Kidney (tissue), 14 donors: Measurements from ENCODE around the gene PPP6R2. TPM values are rescaled to one million over a fixed set of nuclear protein-coding genes. Genes with fewer than 3 reads are reported as not detected.

Experiments used
- DNase-seq, 5 donors: peaks; one replicate each; pipeline ENCODE4 v3.0.0-alpha.2; 2013 to 2020
- FAIRE-seq: peaks from 2 replicates; lab custom pipeline; 2012; peaks lifted over from hg19 to GRCh38; lab: Jason Lieb, UNC
- H3K27ac ChIP-seq, 2 donors: one replicate each; pipeline ENCODE4 v1.7.0; 2013; ENCODE audit warnings: low read depth in 2 of 2, low read length in 2 of 2, inconsistent platforms in 1 of 2
- H3K27me3 ChIP-seq: one replicate; pipeline ENCODE4 v1.7.1; 2013; ENCODE audit warnings: low read length, inconsistent platforms; ENCODE audit not compliant: control insufficient read depth, insufficient read depth
- H3K36me3 ChIP-seq, 3 donors: one replicate each; pipeline versions ENCODE4 v1.7.0 to v1.7.1; 2013; ENCODE audit warnings: low read length in 3 of 3, control low read depth in 1 of 3, inconsistent platforms in 1 of 3; ENCODE audit not compliant: insufficient read depth in 3 of 3, control insufficient read depth in 2 of 3
- H3K4me1 ChIP-seq, 3 donors: one replicate each; pipeline versions ENCODE4 v1.7.0 to v1.7.1; 2013; ENCODE audit warnings: low read length in 3 of 3, inconsistent platforms in 1 of 3, low read depth in 1 of 3; ENCODE audit not compliant: control insufficient read depth in 2 of 3, insufficient read depth in 2 of 3
- H3K4me3 ChIP-seq, 3 donors: one replicate each; pipeline versions ENCODE4 v1.7.0 to v1.8.1; 2013; ENCODE audit warnings: low read length in 3 of 3, control low read depth in 1 of 3, inconsistent platforms in 1 of 3
- H3K9ac ChIP-seq, 3 donors: one replicate each; pipeline versions ENCODE4 v1.7.0 to v1.7.1; 2013; ENCODE audit warnings: low read length in 3 of 3, control low read depth in 1 of 3, inconsistent platforms in 1 of 3
- H3K9me3 ChIP-seq, 3 donors: one replicate each; pipeline versions ENCODE4 v1.7.0 to v1.7.1; 2013; ENCODE audit warnings: low read length in 3 of 3, control low read depth in 1 of 3, inconsistent platforms in 1 of 3; ENCODE audit not compliant: control insufficient read depth in 2 of 3, insufficient read depth in 1 of 3
- CTCF ChIP-seq: IDR thresholded peaks from 3 replicates; pipeline ENCODE4 v1.5.1; 2012; ENCODE audit warnings: mild to moderate bottlenecking, moderate library complexity, borderline replicate concordance; ENCODE audit not compliant: insufficient read depth; ENCODE audit errors: extremely low read depth
- intact Hi-C: fragments of 100-400 bp; cut with DNase I; formaldehyde crosslinking; loops from one replicate; pipeline ENCODE4 v1.11.1; 2022
- polyA plus RNA-seq: library from polyadenylated mRNA; stranded (reverse); fragments of 350-450 nt; fragmentation: Illumina TruSeq; extraction: RNeasy Lipid Tissue Mini Kit (QIAGEN cat#74804); gene quantifications from one replicate; pipeline ENCODE4 v1.2.3, GENCODE V29; 2014; ENCODE audit warnings: low read depth, low replicate concordance; ENCODE audit not compliant: insufficient read depth
- total RNA-seq: library from RNA; stranded (reverse); fragmentation: NEBNext Ultra II Directional; extraction: Animal tissue kit (Norgen Biotek cat#: 25700); gene quantifications from one replicate; pipeline ENCODE4 v1.2.1, GENCODE V29; 2021
- donor health status: control.
- donor health status: control.
- donor health status: control.
- donor health status: control.
- donor health status: control.
- donor health status: DM: yes; HTN: yes; CAD: no.
- donor health status: Normal renal cell carcinoma (clear cell type).

Gene PPP6R2
- total and polyA plus RNA-seq, 2 donors from 2014 or later = 39.4 to 53.8 TPM

GRCh38 chr22:50357222-50357621 lies 14.1 kb downstream of the PPP6R2 start:
- peaks cover 3 to 10% (median 5%) of the 10 kb centered on the region in 3 donors for H3K36me3 ChIP-seq
- H3K4me1 ChIP-seq = peaks cover 0 to 7% (median 6%) of the 10 kb centered on the region in 3 donors
- no peak for FAIRE-seq
- intact Hi-C loops = no loop called here
- no peak for TF ChIP-seq CTCF
- H3K9me3 ChIP-seq = no peaks in the 10 kb centered on the region
- no peak overlapping the region for H3K9ac ChIP-seq
- DNase-seq = no peak
- no peak overlapping the region for H3K27ac ChIP-seq
- no peaks in the 10 kb centered on the region for H3K27me3 ChIP-seq
- no peak overlapping the region for H3K4me3 ChIP-seq

- TF ChIP-seq CTCF = no peak
- Histone ChIP-seq H3K36me3 (peaks cover 3 to 10% (median 5%) of the 10 kb centered on the region in 3 donors), H3K27me3 (no peaks in the 10 kb centered on the region), H3K9me3 (no peaks in the 10 kb centered on the region), H3K4me1 (peaks cover 0 to 11% (median 9%) of the 10 kb centered on the region in 3 donors), H3K9ac (no peak overlapping the region), H3K27ac (no peak overlapping the region), H3K4me3 (no peak overlapping the region)
- intact Hi-C loops = no loop called here
- no peak for DNase-seq
- FAIRE-seq = no peak
Measured at GRCh38 chr22:50357756-50358155, 14.6 kb downstream of the PPP6R2 start.

GRCh38 chr22:50360578-50360977 lies 17.5 kb downstream of the PPP6R2 start:
- Histone ChIP-seq H3K9ac (no peak overlapping the region), H3K36me3 (peaks cover 3 to 6% (median 5%) of the 10 kb centered on the region in 3 donors), H3K27me3 (no peaks in the 10 kb centered on the region), H3K4me3 (no peak overlapping the region), H3K4me1 (peaks cover 0 to 11% (median 9%) of the 10 kb centered on the region in 3 donors), H3K27ac (no peak overlapping the region), H3K9me3 (no peaks in the 10 kb centered on the region)
- no peak for TF ChIP-seq CTCF
- FAIRE-seq = no peak
- intact Hi-C loops = no loop called here
- no peak for DNase-seq

GRCh38 chr22:50361222-50361621 lies 18.1 kb downstream of the PPP6R2 start:
- H3K9me3 ChIP-seq = no peaks in the 10 kb centered on the region
- intact Hi-C loops = no loop called here
- H3K27me3 ChIP-seq = no peaks in the 10 kb centered on the region
- peaks cover 0 to 12% (median 11%) of the 10 kb centered on the region in 3 donors for H3K4me1 ChIP-seq
- DNase-seq = no peak
- no peak for TF ChIP-seq CTCF
- FAIRE-seq = no peak
- H3K27ac ChIP-seq = no peak overlapping the region
- peaks cover 3 to 6% (median 5%) of the 10 kb centered on the region in 3 donors for H3K36me3 ChIP-seq
- no peak overlapping the region for H3K9ac ChIP-seq
- H3K4me3 ChIP-seq = no peak overlapping the region
